Activated T-helper 2 cell treated with anti-CD3 and anti-CD28 coated beads, Interferon-gamma antibody, Interleukin-2, Interleukin-4, amounts not matched to agents 10 μg/mL and 5 μg/mL and 100 μg/mL, durations not matched to agents 14 hours and 24 hours and 36 hours (primary cell): ENCODE measurements around the gene SLC22A9. TPM values are rescaled to one million over a fixed set of nuclear protein-coding genes. Genes with fewer than 3 reads are reported as not detected.
"Not testable (repeated sequence)": the region's sequence is repeated elsewhere in the genome, so short reads cannot be mapped to it uniquely, and the experiment has no call there.

Source experiments
- DNase-seq: peaks from one replicate; pipeline ENCODE4 v3.0.0; 2021; ENCODE audit warnings: low spot score
- H3K27ac Mint-ChIP-seq: one replicate; pipeline ENCODE4 v1.8.0; 2021; ENCODE audit warnings: mixed read lengths
- H3K27me3 Mint-ChIP-seq: one replicate; pipeline ENCODE4 v1.8.0; 2021; ENCODE audit warnings: low read depth, mixed read lengths
- H3K36me3 Mint-ChIP-seq: one replicate; pipeline ENCODE4 v1.8.0; 2021; ENCODE audit warnings: low read depth, mixed read lengths
- H3K4me1 Mint-ChIP-seq: one replicate; pipeline ENCODE4 v1.8.0; 2021; ENCODE audit warnings: low read depth, mixed read lengths
- H3K4me3 Mint-ChIP-seq: one replicate; pipeline ENCODE4 v1.8.0; 2021; ENCODE audit warnings: low read depth, mild to moderate bottlenecking, moderate library complexity, mixed read lengths
- H3K9me3 Mint-ChIP-seq: one replicate; pipeline ENCODE4 v1.8.0; 2021; ENCODE audit warnings: mixed read lengths
- intact Hi-C: fragments of 100-400 bp; cut with micrococcal nuclease; formaldehyde crosslinking; loops from one replicate; pipeline ENCODE4 v1.15.1; 2023
- total RNA-seq: library from RNA; stranded (reverse); gene quantifications from 2 replicates; pipeline ENCODE4 v1.2.3, GENCODE V29; 2022

Gene SLC22A9
- not detected in 2 replicates for total RNA-seq

GRCh38 chr11:63369165-63369970, at the start of gene SLC22A9:
SLC22A9 (plus strand) TSS chr11:63369785; CDS start chr11:63370057, 272 bp downstream.
- intact Hi-C loops = no loop called here
- no peak within 1 kb of the TSS for H3K27ac Mint-ChIP-seq
- H3K4me3 Mint-ChIP-seq = no peak within 1 kb of the TSS
- no peaks in the 10 kb centered on the region for H3K9me3 Mint-ChIP-seq
- H3K27me3 Mint-ChIP-seq = peaks cover 7% of the 10 kb centered on the region
- no peak for DNase-seq
- no peaks in the 10 kb centered on the region for H3K4me1 Mint-ChIP-seq
- no peaks in the 10 kb centered on the region for H3K36me3 Mint-ChIP-seq

- intact Hi-C loops = no loop called here
- Mint-ChIP-seq H3K4me1 (no peaks in the 10 kb centered on the region), H3K4me3 (no peak overlapping the region), H3K27ac (no peak overlapping the region), H3K27me3 (no peaks in the 10 kb centered on the region), H3K36me3 (no peaks in the 10 kb centered on the region), H3K9me3 (peaks cover 5% of the 10 kb centered on the region)
- no peak for DNase-seq
Observed at GRCh38 chr11:63321723-63322122, 47.9 kb upstream of the SLC22A9 start.

GRCh38 chr11:63335089-63335488, 34.5 kb upstream of the SLC22A9 start:
- H3K27me3 Mint-ChIP-seq, H3K4me1 Mint-ChIP-seq, DNase-seq, H3K9me3 Mint-ChIP-seq, H3K4me3 Mint-ChIP-seq, H3K36me3 Mint-ChIP-seq, intact Hi-C loops, H3K27ac Mint-ChIP-seq: not testable (repeated sequence)

- peaks cover 5% of the 10 kb centered on the region for H3K9me3 Mint-ChIP-seq
- no peaks in the 10 kb centered on the region for H3K27me3 Mint-ChIP-seq
- intact Hi-C loops = no loop called here
Observed at GRCh38 chr11:63337070-63337469, 32.5 kb upstream of the SLC22A9 start.

GRCh38 chr11:63343130-63343529, 26.5 kb upstream of the SLC22A9 start:
- H3K27ac Mint-ChIP-seq = no peak overlapping the region
- DNase-seq = no peak
- H3K4me3 Mint-ChIP-seq = no peak overlapping the region
- H3K4me1 Mint-ChIP-seq = no peaks in the 10 kb centered on the region
- H3K27me3 Mint-ChIP-seq = no peaks in the 10 kb centered on the region
- H3K36me3 Mint-ChIP-seq = no peaks in the 10 kb centered on the region
- no peaks in the 10 kb centered on the region for H3K9me3 Mint-ChIP-seq
- intact Hi-C loops = no loop called here

More at GRCh38 chr11:63337070-63337469, 32.5 kb upstream of the SLC22A9 start:
- Mint-ChIP-seq H3K27ac (no peak overlapping the region), H3K36me3 (no peaks in the 10 kb centered on the region), H3K4me3 (no peak overlapping the region), H3K4me1 (no peaks in the 10 kb centered on the region)
- no peak for DNase-seq

- no peak overlapping the region for H3K27ac Mint-ChIP-seq
- no peak overlapping the region for H3K4me3 Mint-ChIP-seq
- DNase-seq = no peak
- intact Hi-C loops = no loop called here
- no peaks in the 10 kb centered on the region for H3K4me1 Mint-ChIP-seq
- no peaks in the 10 kb centered on the region for H3K27me3 Mint-ChIP-seq
- H3K9me3 Mint-ChIP-seq = no peaks in the 10 kb centered on the region
- no peaks in the 10 kb centered on the region for H3K36me3 Mint-ChIP-seq
Observed at GRCh38 chr11:63352144-63352543, 17.4 kb upstream of the SLC22A9 start.

- no peak for DNase-seq
- H3K27me3 Mint-ChIP-seq = no peaks in the 10 kb centered on the region
- no peaks in the 10 kb centered on the region for H3K9me3 Mint-ChIP-seq
- no peaks in the 10 kb centered on the region for H3K36me3 Mint-ChIP-seq
- H3K27ac Mint-ChIP-seq = no peak overlapping the region
- no peak overlapping the region for H3K4me3 Mint-ChIP-seq
- intact Hi-C loops = no loop called here
- H3K4me1 Mint-ChIP-seq = no peaks in the 10 kb centered on the region
Observed at GRCh38 chr11:63362196-63362793, 7.3 kb upstream of the SLC22A9 start.

GRCh38 chr11:63369971-63370588, 495 bp downstream of the SLC22A9 start:
- Mint-ChIP-seq H3K9me3 (no peaks in the 10 kb centered on the region), H3K4me1 (no peaks in the 10 kb centered on the region), H3K27ac (no peak overlapping the region), H3K4me3 (no peak overlapping the region), H3K27me3 (peaks cover 11% of the 10 kb centered on the region), H3K36me3 (no peaks in the 10 kb centered on the region)
- intact Hi-C loops = no loop called here
- DNase-seq = no peak

GRCh38 chr11:63371396-63371795, 1.8 kb downstream of the SLC22A9 start:
- DNase-seq = no peak
- Mint-ChIP-seq H3K9me3 (no peaks in the 10 kb centered on the region), H3K27me3 (peaks cover 18% of the 10 kb centered on the region), H3K4me3 (no peak overlapping the region), H3K4me1 (no peaks in the 10 kb centered on the region), H3K27ac (no peak overlapping the region), H3K36me3 (no peaks in the 10 kb centered on the region)
- intact Hi-C loops = no loop called here

GRCh38 chr11:63375434-63375833, 5.8 kb downstream of the SLC22A9 start:
- no peak for DNase-seq
- H3K27ac Mint-ChIP-seq = no peak overlapping the region
- no peaks in the 10 kb centered on the region for H3K4me1 Mint-ChIP-seq
- intact Hi-C loops = no loop called here
- peaks cover 29% of the 10 kb centered on the region for H3K27me3 Mint-ChIP-seq
- no peak overlapping the region for H3K4me3 Mint-ChIP-seq
- H3K9me3 Mint-ChIP-seq = no peaks in the 10 kb centered on the region
- H3K36me3 Mint-ChIP-seq = no peaks in the 10 kb centered on the region

GRCh38 chr11:63380130-63380529, 10.5 kb downstream of the SLC22A9 start:
- intact Hi-C loops = no loop called here
- Mint-ChIP-seq H3K9me3 (no peaks in the 10 kb centered on the region), H3K4me1 (no peaks in the 10 kb centered on the region), H3K27me3 (peaks cover 26% of the 10 kb centered on the region), H3K27ac (no peak overlapping the region), H3K36me3 (no peaks in the 10 kb centered on the region), H3K4me3 (no peak overlapping the region)
- no peak for DNase-seq

GRCh38 chr11:63395697-63396096, 26.1 kb downstream of the SLC22A9 start:
- DNase-seq = no peak
- Mint-ChIP-seq H3K4me1 (no peaks in the 10 kb centered on the region), H3K27ac (no peak overlapping the region), H3K36me3 (no peaks in the 10 kb centered on the region), H3K4me3 (no peak overlapping the region), H3K27me3 (peaks cover 33% of the 10 kb centered on the region), H3K9me3 (no peaks in the 10 kb centered on the region)
- intact Hi-C loops = no loop called here
